Mucosa of rectum (tissue), 2 donors: ENCODE data around the gene ESR2.
"Not testable (repeated sequence)": the region's sequence is repeated elsewhere in the genome, so short reads cannot be mapped to it uniquely, and the experiment has no call there.

ENCODE experiments used
- H3K27ac ChIP-seq, 2 donors: one replicate each; pipeline ENCODE4 v1.7.0; 2013; ENCODE audit warnings: inconsistent platforms in 2 of 2, low read depth in 2 of 2, low read length in 2 of 2
- H3K27me3 ChIP-seq, 2 donors: one replicate each; pipeline ENCODE4 v1.7.0; 2013; ENCODE audit warnings: low read length in 2 of 2; ENCODE audit not compliant: control insufficient read depth in 2 of 2, insufficient read depth in 2 of 2
- H3K36me3 ChIP-seq, 2 donors: one replicate each; pipeline ENCODE4 v1.7.0; 2013; ENCODE audit warnings: low read length in 2 of 2; ENCODE audit not compliant: control insufficient read depth in 2 of 2, insufficient read depth in 2 of 2
- H3K4me1 ChIP-seq, 2 donors: one replicate each; pipeline ENCODE4 v1.7.0; 2013; ENCODE audit warnings: low read length in 2 of 2, mild to moderate bottlenecking in 1 of 2; ENCODE audit not compliant: control insufficient read depth in 2 of 2, insufficient read depth in 2 of 2
- H3K4me3 ChIP-seq, 2 donors: one replicate each; pipeline ENCODE4 v1.7.0; 2013; ENCODE audit warnings: low read length in 2 of 2
- H3K9ac ChIP-seq, 2 donors: one replicate each; pipeline ENCODE4 v1.7.0; 2013; ENCODE audit warnings: low read length in 2 of 2, low read depth in 1 of 2, mild to moderate bottlenecking in 1 of 2
- H3K9me3 ChIP-seq, 2 donors: one replicate each; pipeline ENCODE4 v1.7.0; 2013; ENCODE audit warnings: low read length in 2 of 2; ENCODE audit not compliant: control insufficient read depth in 2 of 2
- donor health status: healthy.
- donor health status: Normal muscosa, but diverticular disease.

The ESR2 gene

DNA sequence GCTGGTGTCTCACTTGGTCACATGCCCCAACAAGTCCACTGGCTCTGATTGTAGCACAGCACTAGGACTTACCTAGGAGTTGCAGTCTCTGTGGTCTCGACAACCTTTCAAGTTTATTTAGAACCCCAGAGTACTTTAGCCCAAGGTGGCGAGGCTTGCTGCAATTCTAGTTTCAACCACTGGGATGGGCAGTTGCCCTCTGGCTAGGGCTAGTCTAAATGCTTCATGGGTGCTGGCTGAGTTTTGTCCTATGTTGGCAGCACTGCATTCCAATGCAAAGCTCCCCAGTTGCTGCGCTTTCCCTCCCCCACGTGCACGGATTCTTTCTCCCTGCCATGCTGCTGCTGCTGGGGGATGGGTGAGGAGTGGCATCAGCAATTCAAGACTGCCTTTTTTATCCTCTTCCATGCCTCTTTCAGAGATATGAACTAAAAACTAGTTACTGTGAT lies 233.5 kb downstream of the ESR2 start:
- Histone ChIP-seq H3K4me1 (peaks cover 4 to 5% of the 10 kb centered on the region in 2 donors), H3K4me3 (no peak overlapping the region), H3K27ac (no peak overlapping the region), H3K27me3 (no peaks in the 10 kb centered on the region), H3K9ac (no peak overlapping the region), H3K9me3 (no peaks in the 10 kb centered on the region), H3K36me3 (peaks cover 9 to 19% of the 10 kb centered on the region in 2 donors)

DNA sequence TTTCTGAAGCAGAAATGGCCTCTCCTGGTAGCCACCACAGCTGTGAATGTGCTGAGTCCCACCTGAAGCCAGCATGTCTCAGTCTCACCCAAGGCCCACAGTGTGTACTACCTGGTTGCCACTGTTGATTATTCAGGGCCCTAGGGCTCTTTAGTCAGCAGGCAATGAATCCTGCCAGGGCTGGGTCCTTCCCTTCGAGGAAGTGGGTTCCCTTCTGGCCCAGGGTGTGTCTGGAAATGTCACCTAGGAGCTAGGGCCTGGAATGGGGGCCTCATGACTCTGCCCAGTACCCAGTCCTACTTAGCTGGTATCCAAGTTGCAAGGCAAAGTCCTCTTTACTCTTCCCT lies 234.0 kb downstream of the ESR2 start:
- Histone ChIP-seq H3K36me3 (peaks cover 7 to 15% of the 10 kb centered on the region in 2 donors), H3K9ac (no peak overlapping the region), H3K4me3 (no peak overlapping the region), H3K4me1 (peaks cover 4 to 5% of the 10 kb centered on the region in 2 donors), H3K27me3 (no peaks in the 10 kb centered on the region), H3K27ac (no peak overlapping the region), H3K9me3 (no peaks in the 10 kb centered on the region)

DNA sequence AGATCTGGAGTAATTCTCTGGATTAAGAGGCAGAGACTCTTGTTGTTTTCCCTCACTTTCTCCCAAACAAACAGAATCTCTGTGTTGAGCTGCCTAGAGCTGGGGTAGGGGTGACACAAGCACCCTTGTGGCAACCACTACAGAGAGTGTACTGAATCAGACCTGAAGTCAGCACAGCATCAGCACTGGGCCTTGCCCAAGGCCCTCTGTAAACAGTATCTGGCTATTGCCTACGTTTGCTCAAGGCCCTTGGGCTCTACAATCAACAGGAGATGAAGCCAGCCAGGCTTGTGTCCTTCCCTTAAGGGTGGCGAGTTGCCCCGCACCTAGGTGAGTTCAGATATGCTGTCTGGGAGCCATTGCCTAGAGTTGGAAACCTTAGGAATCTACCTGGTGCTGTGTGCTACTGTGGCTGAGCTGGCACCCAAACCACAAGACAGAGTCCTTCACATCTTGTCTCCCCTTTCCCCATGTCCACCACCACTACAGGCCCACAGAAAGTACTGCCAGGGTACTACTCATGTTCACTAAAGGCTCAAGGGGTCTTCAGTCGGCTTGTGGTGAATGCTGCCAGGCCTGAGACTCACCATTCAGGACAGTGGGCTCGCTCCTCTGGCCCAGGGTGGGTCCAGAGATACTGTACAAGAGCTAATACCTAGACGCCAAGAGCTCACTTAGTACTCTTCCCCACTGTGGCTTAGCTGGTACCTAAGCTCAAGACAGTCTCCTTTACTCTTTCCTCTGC lies 234.5 kb downstream of the ESR2 start:
- Histone ChIP-seq H3K36me3 (peaks cover 7 to 15% of the 10 kb centered on the region in 2 donors), H3K4me3 (no peak overlapping the region), H3K9me3 (no peaks in the 10 kb centered on the region), H3K27ac (no peak overlapping the region), H3K4me1 (peaks cover 4 to 5% of the 10 kb centered on the region in 2 donors), H3K9ac (no peak overlapping the region), H3K27me3 (no peaks in the 10 kb centered on the region)

DNA sequence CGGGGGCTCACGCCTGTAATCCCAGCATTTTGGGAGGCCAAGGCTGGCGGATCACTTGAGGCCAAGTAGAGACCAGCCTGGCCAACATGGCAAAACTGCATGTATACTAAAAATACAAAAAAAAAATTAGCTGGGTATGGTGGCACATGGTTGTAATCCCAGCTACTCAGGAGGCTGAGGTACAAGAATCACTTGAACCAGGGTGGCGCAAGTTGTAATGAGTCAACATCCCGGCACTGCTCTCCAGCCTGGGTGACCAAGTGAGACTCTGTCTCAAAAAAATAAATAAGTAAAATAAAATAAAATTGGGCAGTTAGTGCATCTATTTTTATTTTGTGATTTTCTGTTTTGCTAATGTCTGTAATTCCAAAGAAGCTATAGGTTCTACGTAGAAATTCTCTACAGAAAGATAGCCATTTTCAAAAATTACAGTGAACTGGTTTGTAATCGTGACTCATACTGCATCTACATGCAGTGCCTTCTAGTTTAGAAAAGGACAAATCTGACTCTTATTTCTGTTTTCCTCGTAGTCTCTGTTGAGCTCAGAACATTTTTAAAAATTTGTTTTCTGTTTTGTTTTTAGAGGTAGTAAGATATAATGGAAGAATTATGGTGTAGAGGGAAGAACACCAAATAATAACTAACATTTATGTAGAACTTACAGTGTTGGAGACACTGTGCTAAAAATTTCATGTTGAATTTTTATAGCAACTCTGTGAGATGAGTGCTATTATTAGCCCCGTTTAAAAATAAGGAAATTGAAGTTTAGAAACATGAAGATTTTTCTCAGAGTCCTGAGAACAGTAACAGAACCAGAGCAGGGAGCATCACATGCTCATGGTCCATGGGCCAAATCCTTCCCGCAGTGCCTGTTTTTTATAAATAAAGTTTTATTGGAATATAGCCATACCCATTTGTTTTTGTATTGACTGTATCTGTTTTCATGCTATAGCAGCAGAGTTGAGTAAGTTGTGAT lies 240.2 kb downstream of the ESR2 start:
- no peaks in the 10 kb centered on the region for H3K4me1 ChIP-seq
- peaks cover 11 to 21% of the 10 kb centered on the region in 2 donors for H3K36me3 ChIP-seq
- no peaks in the 10 kb centered on the region for H3K9me3 ChIP-seq
- H3K27me3 ChIP-seq: no peaks in the 10 kb centered on the region
- no peak overlapping the region for H3K27ac ChIP-seq
- no peak overlapping the region for H3K4me3 ChIP-seq
- no peak overlapping the region for H3K9ac ChIP-seq

DNA sequence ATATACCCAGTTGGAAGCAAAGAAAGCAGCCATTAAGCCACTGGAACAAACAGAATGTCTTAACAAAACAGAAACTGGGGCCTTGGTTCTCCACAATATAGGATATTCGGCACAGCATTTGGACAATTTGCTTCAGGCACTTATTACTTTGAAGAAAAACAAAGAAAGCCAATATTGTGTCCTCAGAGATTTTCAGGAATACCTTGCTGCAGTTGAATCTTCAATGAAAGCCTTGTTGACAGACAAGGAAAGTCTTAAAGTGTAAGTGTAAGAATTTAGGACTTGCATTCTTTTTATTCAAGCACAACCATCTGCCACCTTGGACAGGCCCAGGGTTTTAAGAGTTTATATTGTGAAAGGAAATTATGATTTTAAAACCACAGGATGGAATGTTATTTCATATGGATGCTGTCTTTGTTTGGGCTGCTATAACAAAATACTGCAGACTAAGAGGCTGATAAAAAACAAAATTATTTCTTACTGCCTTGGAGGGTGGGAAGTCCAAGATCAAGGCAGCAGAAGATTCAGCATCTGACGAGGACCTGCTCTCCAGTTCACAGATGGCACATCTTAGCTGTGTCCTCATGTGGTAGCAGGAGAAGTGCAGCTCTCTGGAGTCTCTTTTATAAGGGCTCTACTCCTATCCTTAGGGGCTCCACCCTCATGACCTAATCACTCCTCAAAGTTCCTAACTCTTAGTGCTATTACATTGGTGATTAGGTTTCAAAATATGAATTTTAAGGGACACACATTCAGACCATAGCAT lies 244.4 kb downstream of the ESR2 start:
- Histone ChIP-seq H3K9me3 (no peaks in the 10 kb centered on the region), H3K4me1 (no peaks in the 10 kb centered on the region), H3K9ac (no peak overlapping the region), H3K27ac (no peak overlapping the region), H3K4me3 (no peak overlapping the region), H3K27me3 (no peaks in the 10 kb centered on the region), H3K36me3 (peaks cover 13 to 21% of the 10 kb centered on the region in 2 donors)

DNA sequence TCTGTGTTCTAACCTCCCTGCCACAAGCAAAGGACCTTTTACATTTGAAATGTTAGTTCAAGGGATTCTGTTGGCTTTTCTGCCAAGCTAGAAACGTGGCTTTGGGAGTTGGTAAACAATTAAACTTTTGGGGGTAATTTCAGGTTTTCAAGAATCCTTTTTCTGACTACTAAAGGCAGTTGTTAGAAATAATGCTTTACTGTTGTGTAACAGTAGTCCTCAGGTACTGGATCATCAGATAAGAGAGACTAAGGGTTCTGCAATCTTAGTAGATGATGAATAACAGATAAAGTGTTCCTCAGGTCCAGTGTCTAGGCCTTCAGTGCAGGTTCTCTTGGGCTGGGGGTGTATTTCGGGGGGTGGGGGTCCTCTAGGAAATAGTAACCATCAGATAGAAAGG lies 249.1 kb downstream of the ESR2 start:
- no peaks in the 10 kb centered on the region for H3K27me3 ChIP-seq
- H3K4me1 ChIP-seq: no peaks in the 10 kb centered on the region
- H3K9me3 ChIP-seq: no peaks in the 10 kb centered on the region
- no peak overlapping the region for H3K27ac ChIP-seq
- H3K36me3 ChIP-seq: peaks cover 4 to 6% of the 10 kb centered on the region in 2 donors
- H3K4me3 ChIP-seq: no peak overlapping the region
- H3K9ac ChIP-seq: no peak overlapping the region

DNA sequence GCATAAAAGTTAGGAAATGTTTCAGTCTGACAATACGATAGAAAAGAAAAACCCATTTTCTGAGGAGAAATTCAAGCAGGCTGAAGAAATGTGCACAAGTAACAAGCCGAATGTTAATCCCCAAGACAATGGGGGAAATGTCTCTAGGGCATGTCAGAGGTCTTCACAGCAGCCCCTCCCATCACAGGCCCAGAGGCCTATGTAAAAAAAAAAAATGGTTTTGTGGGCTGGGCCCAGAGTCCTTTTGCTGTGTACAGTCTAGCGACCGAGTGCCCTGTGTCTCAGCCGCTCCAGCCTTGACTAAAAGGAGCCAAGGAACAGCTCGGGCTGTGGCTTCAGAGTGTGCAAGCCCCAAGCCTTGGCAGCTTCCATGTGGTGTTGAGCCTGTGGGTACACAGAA lies 250.9 kb downstream of the ESR2 start:
- not testable (repeated sequence) for H3K4me3 ChIP-seq, H3K27me3 ChIP-seq, H3K36me3 ChIP-seq, H3K9me3 ChIP-seq, H3K27ac ChIP-seq, H3K4me1 ChIP-seq, H3K9ac ChIP-seq

DNA sequence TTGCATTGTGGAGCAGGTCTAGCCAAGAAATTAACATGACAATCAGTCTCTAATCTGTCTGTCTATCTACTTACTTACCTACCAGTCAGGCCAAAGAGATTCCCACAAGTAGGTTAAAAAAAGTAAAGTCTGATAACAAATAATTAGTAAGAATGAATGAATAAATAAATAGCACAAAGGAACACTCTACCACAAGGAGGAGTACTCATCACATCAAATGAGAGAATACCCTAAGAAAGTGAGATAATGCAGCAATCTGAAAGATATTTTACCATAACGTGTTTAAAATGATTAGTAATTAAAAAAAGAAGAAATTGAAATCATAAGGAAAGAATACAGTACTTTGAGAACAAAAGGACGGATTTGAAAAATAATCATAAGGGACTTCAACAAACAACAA lies 254.1 kb downstream of the ESR2 start:
- H3K9ac ChIP-seq: no peak overlapping the region
- no peak overlapping the region for H3K27ac ChIP-seq
- H3K4me1 ChIP-seq: no peaks in the 10 kb centered on the region
- H3K4me3 ChIP-seq: no peak overlapping the region
- H3K36me3 ChIP-seq: no peaks in the 10 kb centered on the region
- H3K9me3 ChIP-seq: no peaks in the 10 kb centered on the region
- H3K27me3 ChIP-seq: no peaks in the 10 kb centered on the region

DNA sequence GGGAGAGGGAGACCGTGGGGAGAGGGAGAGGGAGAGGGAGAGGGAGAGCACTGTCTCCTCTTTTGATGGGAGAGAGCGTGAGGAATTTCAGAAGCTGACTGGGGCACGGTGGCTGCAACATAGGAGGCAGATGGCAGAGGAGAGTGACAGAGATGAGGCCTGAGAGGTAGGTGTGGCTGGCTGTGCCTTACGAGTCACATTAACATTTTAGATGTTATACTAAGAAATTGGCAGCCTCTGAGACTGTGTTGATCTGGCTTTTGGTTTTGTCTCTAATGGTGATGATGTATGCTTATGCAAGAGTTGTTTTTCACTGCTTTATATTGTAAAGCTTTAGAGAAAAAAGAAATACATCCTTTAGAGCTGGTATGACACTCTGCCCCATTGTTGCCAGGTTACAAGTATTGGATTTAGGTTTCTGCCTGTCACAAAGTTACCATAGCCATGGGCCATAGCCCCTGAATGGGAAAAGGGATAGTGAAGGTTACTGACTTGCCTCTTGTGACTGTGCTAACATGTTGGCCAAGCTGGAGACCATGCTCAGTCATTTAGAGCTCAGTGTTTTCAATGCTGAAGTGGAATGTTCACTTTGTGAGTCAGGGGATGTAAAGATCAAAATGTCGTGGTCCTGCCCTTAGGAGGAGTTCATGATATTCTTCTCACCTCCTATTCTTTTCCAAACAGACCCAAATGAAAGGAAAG lies 255.2 kb downstream of the ESR2 start:
- H3K4me3 ChIP-seq: no peak overlapping the region
- no peaks in the 10 kb centered on the region for H3K4me1 ChIP-seq
- H3K27me3 ChIP-seq: no peaks in the 10 kb centered on the region
- H3K9ac ChIP-seq: no peak overlapping the region
- no peak overlapping the region for H3K27ac ChIP-seq
- H3K36me3 ChIP-seq: no peaks in the 10 kb centered on the region
- H3K9me3 ChIP-seq: no peaks in the 10 kb centered on the region
